Measurements from ENCODE around the gene PAQR9. TPM values are rescaled to one million over a fixed set of nuclear protein-coding genes. Genes with fewer than 3 reads are reported as not detected.

The PAQR9 gene
- total and polyA plus RNA-seq, 2 of the 13 experiments (the other 11 are each of a cell fraction or from before 2014, with no cell fraction given) = 3.7 to 10.3 TPM

- no peak for TF ChIP-seq ZNF407 (CRISPR knock-in tag; IDR thresholded peaks at IDR 0.05; ENCODE audit: not compliant biosample characterization)
- TF ChIP-seq JUN (CRISPR knock-in tag; IDR thresholded peaks at IDR 0.05) = peak; percentile 90; the same call in 1 of the 2 replicates
- no peak for TF ChIP-seq FOXO4 (CRISPR knock-in tag; conservative IDR thresholded peaks at IDR 0.05)
- TF ChIP-seq U2AF1 (optimal IDR thresholded peaks at IDR 0.05; ENCODE audit: low read depth, low read length) = no peak
Measured at GRCh38 chr3:142976621-142977398, 13.3 kb upstream of the PAQR9 start (continued).
